Bronchial epithelial cell (primary cell): ENCODE data around the gene DEK. TPM values are rescaled to one million over a fixed set of nuclear protein-coding genes. Genes with fewer than 3 reads are reported as not detected.

Experiments used
- DNase-seq: peaks from one replicate; pipeline ENCODE4 v3.0.0-alpha.2; 2010; ENCODE audit warnings: low read depth
- FAIRE-seq: peaks from 2 replicates; lab custom pipeline; 2011; peaks lifted over from hg19 to GRCh38; lab: Jason Lieb, UNC
- H3K27me3 ChIP-seq: 2 replicates; pipeline ENCODE4 v1.5.1; 2011; ENCODE audit warnings: low read length; ENCODE audit not compliant: control insufficient read depth, insufficient read depth
- H3K36me3 ChIP-seq: 2 replicates; pipeline ENCODE4 v1.5.1; 2011; ENCODE audit warnings: low read length; ENCODE audit not compliant: control insufficient read depth, insufficient read depth
- H3K4me3 ChIP-seq: 2 replicates; pipeline ENCODE4 v1.5.1; 2011; ENCODE audit warnings: mild to moderate bottlenecking, low read depth, low read length, control low read depth
- CTCF ChIP-seq: IDR thresholded peaks from 2 replicates; pipeline ENCODE4 v1.5.1; 2011; ENCODE audit warnings: mild to moderate bottlenecking, moderate library complexity, low read length, control low read depth, inconsistent platforms; ENCODE audit not compliant: insufficient read depth, severe bottlenecking
- total RNA-seq: library from RNA; depleted of rRNA; stranded (reverse); fragments of >200 nt; gene quantifications from 2 replicates; pipeline ENCODE4 v1.2.1, GENCODE V29; 2014

DEK gene
- total RNA-seq, 1 donor from 2014 or later: 50.3 TPM

DNA sequence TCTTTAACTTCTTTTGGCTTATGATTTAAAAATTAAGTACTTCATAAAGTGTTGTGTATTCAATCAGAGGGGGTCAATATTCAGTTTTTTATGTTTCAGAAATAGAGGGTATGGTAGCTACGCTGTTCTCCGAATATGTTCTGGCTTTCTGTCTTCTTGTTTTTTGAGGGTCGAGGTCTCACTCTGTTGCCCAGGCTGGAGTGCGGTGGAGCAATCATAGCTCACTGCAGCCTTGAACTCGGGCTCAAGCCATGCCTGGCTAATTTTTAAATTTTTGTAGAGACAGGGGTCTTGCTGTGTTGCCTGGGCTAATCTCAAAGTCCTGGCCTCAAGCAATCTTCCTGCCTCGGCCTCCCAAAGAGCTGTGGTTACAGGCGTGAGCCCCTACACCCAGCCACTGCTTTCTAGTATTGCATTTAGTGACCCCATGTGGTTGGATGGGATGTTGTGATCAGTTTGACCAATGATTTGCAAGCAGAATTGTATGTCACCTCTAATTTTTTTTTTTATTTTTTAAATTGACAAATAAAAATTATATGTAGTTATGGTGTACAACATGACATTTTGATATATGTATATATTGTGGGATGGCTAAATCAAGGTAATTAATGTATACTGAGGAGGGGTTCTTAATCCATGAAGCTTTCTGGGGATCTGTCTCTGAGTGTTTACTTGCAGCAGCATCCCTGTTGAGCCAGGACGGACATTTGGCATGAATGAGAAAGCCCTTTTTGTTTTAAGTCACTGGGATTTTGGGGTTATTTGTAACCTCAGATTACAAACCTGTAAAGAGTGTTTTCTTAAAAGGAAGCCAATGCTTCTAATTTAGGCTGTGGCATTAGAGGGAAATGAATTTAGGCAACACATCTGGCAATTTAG is 38.5 kb upstream of the DEK start:
- H3K4me3 ChIP-seq: no peak overlapping the region
- FAIRE-seq (no peak), DNase-seq (no peak)
- H3K27me3 ChIP-seq: no peaks in the 10 kb centered on the region
- no peak for TF ChIP-seq CTCF
- H3K36me3 ChIP-seq: no peaks in the 10 kb centered on the region

DNA sequence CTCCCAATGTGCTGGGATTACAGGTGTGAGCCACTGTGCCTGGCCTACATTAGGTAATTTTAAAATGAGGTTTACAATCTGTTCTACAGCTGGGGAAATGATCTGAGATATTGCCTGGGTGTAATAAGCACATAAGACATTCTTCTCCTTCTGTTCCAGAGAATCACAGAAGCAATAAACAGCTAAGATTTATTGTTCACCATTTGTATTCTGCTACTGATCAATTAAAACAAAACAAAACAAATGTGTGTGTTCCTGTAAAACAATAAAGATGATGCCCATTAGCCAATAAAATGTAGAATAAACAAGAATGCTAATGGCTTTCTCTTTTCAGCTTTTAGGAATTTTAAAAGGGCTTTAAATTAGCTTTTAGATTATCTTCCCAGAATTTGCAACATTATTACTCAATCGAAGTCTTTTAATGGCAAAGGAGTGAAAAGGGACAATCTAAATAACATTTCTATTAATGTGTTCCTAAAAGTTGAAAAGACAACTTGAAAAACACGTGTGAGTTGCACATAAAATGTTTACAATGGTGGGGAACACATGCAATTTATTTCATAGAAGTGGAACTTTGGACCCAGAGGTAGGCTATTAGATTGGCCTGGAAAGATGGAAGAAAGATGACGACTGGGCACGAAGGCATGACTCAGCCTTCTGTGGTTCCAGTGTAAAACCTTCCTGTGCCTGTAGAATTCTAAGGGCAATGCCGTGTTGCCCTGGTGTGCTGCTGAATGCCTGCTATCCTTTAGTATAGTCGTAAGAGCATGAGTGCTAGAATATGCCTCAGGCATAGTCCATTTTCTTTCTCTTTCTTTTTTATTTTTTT is 29.0 kb upstream of the DEK start:
- Histone ChIP-seq H3K36me3 (no peaks in the 10 kb centered on the region), H3K4me3 (no peak overlapping the region), H3K27me3 (no peaks in the 10 kb centered on the region)
- TF ChIP-seq CTCF: no peak
- DNase-seq: peak; percentile 15
- no peak for FAIRE-seq

GRCh38 chr6:18289283-18289682 is 25.0 kb upstream of the DEK start:
- FAIRE-seq (no peak), DNase-seq (no peak)
- Histone ChIP-seq H3K27me3 (no peaks in the 10 kb centered on the region), H3K36me3 (no peaks in the 10 kb centered on the region), H3K4me3 (no peak overlapping the region)
- TF ChIP-seq CTCF: no peak

GRCh38 chr6:18284261-18284660 is 19.9 kb upstream of the DEK start:
- DNase-seq (no peak), FAIRE-seq (no peak)
- H3K4me3 ChIP-seq: no peak overlapping the region
- no peaks in the 10 kb centered on the region for H3K27me3 ChIP-seq
- TF ChIP-seq CTCF: no peak
- H3K36me3 ChIP-seq: no peaks in the 10 kb centered on the region

DNA sequence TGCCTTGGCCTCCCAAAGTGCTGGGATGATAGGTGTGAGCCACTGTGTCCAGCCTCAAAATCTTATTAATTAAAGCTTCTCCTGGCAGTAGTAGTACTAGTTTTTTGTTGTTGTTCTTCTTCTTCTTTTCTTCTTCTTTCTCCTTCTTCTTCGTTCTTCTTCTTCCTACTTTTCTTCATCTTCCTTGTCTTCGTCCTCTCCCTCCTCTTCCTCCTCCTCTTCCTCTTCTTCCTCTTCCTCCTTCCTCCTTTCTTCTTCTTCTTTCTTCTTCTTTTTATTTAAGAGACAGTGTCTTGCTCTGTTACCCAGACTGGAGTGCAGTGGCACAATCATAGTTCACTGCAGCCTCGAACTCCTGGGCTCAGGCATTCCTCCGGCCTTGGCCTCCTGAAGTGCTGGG is 17.2 kb upstream of the DEK start:
- DNase-seq (no peak), FAIRE-seq (no peak)
- TF ChIP-seq CTCF: no peak
- H3K36me3 ChIP-seq: no peaks in the 10 kb centered on the region
- H3K4me3 ChIP-seq: no peak overlapping the region
- peaks cover 2% of the 10 kb centered on the region for H3K27me3 ChIP-seq
